Kidney (tissue), 14 donors: ENCODE results near the gene TTC7B. TPM values are rescaled to one million over a fixed set of nuclear protein-coding genes. Genes with fewer than 3 reads are reported as not detected.

Experiments
- DNase-seq, 5 donors: peaks; one replicate each; pipeline ENCODE4 v3.0.0-alpha.2; 2013 to 2020
- FAIRE-seq: peaks from 2 replicates; lab custom pipeline; 2012; peaks lifted over from hg19 to GRCh38; lab: Jason Lieb, UNC
- H3K27ac ChIP-seq, 2 donors: one replicate each; pipeline ENCODE4 v1.7.0; 2013; ENCODE audit warnings: low read depth in 2 of 2, low read length in 2 of 2, inconsistent platforms in 1 of 2
- H3K27me3 ChIP-seq: one replicate; pipeline ENCODE4 v1.7.1; 2013; ENCODE audit warnings: low read length, inconsistent platforms; ENCODE audit not compliant: control insufficient read depth, insufficient read depth
- H3K36me3 ChIP-seq, 3 donors: one replicate each; pipeline versions ENCODE4 v1.7.0 to v1.7.1; 2013; ENCODE audit warnings: low read length in 3 of 3, control low read depth in 1 of 3, inconsistent platforms in 1 of 3; ENCODE audit not compliant: insufficient read depth in 3 of 3, control insufficient read depth in 2 of 3
- H3K4me1 ChIP-seq, 3 donors: one replicate each; pipeline versions ENCODE4 v1.7.0 to v1.7.1; 2013; ENCODE audit warnings: low read length in 3 of 3, inconsistent platforms in 1 of 3, low read depth in 1 of 3; ENCODE audit not compliant: control insufficient read depth in 2 of 3, insufficient read depth in 2 of 3
- H3K4me3 ChIP-seq, 3 donors: one replicate each; pipeline versions ENCODE4 v1.7.0 to v1.8.1; 2013; ENCODE audit warnings: low read length in 3 of 3, control low read depth in 1 of 3, inconsistent platforms in 1 of 3
- H3K9ac ChIP-seq, 3 donors: one replicate each; pipeline versions ENCODE4 v1.7.0 to v1.7.1; 2013; ENCODE audit warnings: low read length in 3 of 3, control low read depth in 1 of 3, inconsistent platforms in 1 of 3
- H3K9me3 ChIP-seq, 3 donors: one replicate each; pipeline versions ENCODE4 v1.7.0 to v1.7.1; 2013; ENCODE audit warnings: low read length in 3 of 3, control low read depth in 1 of 3, inconsistent platforms in 1 of 3; ENCODE audit not compliant: control insufficient read depth in 2 of 3, insufficient read depth in 1 of 3
- intact Hi-C: fragments of 100-400 bp; cut with DNase I; formaldehyde crosslinking; loops from one replicate; pipeline ENCODE4 v1.11.1; 2022
- polyA plus RNA-seq: library from polyadenylated mRNA; stranded (reverse); fragments of 350-450 nt; fragmentation: Illumina TruSeq; extraction: RNeasy Lipid Tissue Mini Kit (QIAGEN cat#74804); gene quantifications from one replicate; pipeline ENCODE4 v1.2.3, GENCODE V29; 2014; ENCODE audit warnings: low read depth, low replicate concordance; ENCODE audit not compliant: insufficient read depth
- total RNA-seq: library from RNA; stranded (reverse); fragmentation: NEBNext Ultra II Directional; extraction: Animal tissue kit (Norgen Biotek cat#: 25700); gene quantifications from one replicate; pipeline ENCODE4 v1.2.1, GENCODE V29; 2021
- TF ChIP-seq, protein P1 (sequence below): IDR thresholded peaks from 3 replicates; pipeline ENCODE4 v1.5.1; 2012; ENCODE audit warnings: mild to moderate bottlenecking, moderate library complexity, borderline replicate concordance; ENCODE audit not compliant: insufficient read depth; ENCODE audit errors: extremely low read depth
- donor health status: control.
- donor health status: control.
- donor health status: control.
- donor health status: control.
- donor health status: control.
- donor health status: DM: yes; HTN: yes; CAD: no.
- donor health status: Normal renal cell carcinoma (clear cell type).

The TTC7B gene
- total and polyA plus RNA-seq, 2 donors from 2014 or later, result 23.4 to 48.3 TPM

DNA sequence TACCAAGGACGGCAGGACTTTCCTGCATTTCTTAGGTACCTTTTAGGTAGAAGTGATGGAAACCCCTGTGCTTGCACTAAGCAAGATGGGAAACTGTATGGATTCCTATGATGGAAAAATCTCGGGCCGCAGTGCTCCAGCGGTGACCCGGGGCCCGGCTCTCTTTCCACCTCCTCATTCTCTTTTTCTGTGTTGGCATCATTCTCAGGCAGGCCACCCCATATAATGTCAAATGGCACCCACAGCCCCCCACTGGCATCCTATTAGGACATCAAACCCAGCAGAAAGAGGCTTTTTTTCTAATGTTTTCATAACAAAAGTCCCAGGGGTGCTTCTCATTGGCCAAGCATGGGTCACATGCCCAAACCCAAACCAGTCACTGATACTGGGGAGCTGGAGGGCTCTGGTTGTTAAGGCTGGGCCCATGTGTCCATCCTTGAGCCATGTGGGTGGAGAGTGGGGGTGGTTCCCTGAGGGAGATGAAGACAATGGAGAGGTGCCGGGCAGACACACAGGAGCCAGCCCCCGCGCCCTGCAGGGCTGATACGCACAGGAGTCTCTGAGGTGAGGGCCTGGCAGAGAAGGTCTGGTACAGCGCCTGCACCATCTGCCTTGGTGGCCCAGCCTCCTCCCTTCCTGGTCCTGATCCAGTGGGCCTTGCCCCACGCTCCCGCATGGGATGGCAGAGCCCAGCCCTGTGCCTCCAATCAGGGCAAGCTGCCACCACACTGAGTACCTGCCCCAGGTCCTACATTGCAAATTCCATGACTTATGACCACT is 277.3 kb downstream of the TTC7B start:
- H3K4me3 ChIP-seq, result no peak overlapping the region
- TF ChIP-seq, protein P1, sequence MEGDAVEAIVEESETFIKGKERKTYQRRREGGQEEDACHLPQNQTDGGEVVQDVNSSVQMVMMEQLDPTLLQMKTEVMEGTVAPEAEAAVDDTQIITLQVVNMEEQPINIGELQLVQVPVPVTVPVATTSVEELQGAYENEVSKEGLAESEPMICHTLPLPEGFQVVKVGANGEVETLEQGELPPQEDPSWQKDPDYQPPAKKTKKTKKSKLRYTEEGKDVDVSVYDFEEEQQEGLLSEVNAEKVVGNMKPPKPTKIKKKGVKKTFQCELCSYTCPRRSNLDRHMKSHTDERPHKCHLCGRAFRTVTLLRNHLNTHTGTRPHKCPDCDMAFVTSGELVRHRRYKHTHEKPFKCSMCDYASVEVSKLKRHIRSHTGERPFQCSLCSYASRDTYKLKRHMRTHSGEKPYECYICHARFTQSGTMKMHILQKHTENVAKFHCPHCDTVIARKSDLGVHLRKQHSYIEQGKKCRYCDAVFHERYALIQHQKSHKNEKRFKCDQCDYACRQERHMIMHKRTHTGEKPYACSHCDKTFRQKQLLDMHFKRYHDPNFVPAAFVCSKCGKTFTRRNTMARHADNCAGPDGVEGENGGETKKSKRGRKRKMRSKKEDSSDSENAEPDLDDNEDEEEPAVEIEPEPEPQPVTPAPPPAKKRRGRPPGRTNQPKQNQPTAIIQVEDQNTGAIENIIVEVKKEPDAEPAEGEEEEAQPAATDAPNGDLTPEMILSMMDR, result no peak
- H3K9ac ChIP-seq, result no peak overlapping the region
- H3K36me3 ChIP-seq, result peaks cover 0 to 5% (median 2%) of the 10 kb centered on the region in 3 donors
- H3K27me3 ChIP-seq, result no peaks in the 10 kb centered on the region
- H3K27ac ChIP-seq, result no peak overlapping the region
- H3K9me3 ChIP-seq, result no peaks in the 10 kb centered on the region
- DNase-seq (peak in 1 of 5 donors; percentile 62), FAIRE-seq (no peak)
- intact Hi-C loops, result no loop called here
- H3K4me1 ChIP-seq, result peaks cover 0 to 7% (median 0%) of the 10 kb centered on the region in 3 donors

DNA sequence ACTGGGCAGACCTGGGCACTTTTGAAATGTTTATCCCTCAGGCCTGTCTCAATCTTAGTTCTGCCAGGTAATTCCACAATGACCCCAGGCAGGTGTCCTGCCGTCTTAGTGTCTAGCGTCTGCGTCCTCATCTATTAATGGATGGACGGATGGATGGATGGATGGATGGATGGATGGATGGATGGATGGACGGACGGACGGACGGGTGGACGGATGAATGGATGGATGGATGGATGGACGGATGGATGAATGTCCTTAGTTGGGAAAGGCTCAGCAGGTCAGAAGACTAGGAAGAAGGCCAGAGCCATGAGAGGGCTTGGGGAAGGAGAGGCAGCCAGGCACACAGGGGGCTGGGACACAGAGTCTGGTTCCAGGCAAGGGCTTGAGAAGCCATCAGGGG is 278.1 kb downstream of the TTC7B start:
- intact Hi-C loops, result no loop called here
- Histone ChIP-seq H3K36me3 (peaks cover 0 to 5% (median 2%) of the 10 kb centered on the region in 3 donors), H3K9ac (no peak overlapping the region), H3K27ac (no peak overlapping the region), H3K4me1 (peaks cover 0 to 11% (median 0%) of the 10 kb centered on the region in 3 donors), H3K27me3 (no peaks in the 10 kb centered on the region), H3K9me3 (no peaks in the 10 kb centered on the region), H3K4me3 (no peak overlapping the region)
- FAIRE-seq, result no peak
- no peak for DNase-seq
- TF ChIP-seq, protein P1, result no peak

GRCh38 chr14:90536511-90537191 is 279.6 kb downstream of the TTC7B start:
- intact Hi-C loops, result no loop called here
- H3K4me3 ChIP-seq, result no peak overlapping the region
- H3K9me3 ChIP-seq, result no peaks in the 10 kb centered on the region
- no peaks in the 10 kb centered on the region for H3K27me3 ChIP-seq
- no peak for FAIRE-seq
- peaks cover 0 to 5% (median 2%) of the 10 kb centered on the region in 3 donors for H3K36me3 ChIP-seq
- TF ChIP-seq, protein P1, result no peak
- peaks cover 0 to 11% (median 5%) of the 10 kb centered on the region in 3 donors for H3K4me1 ChIP-seq
- no peak overlapping the region for H3K27ac ChIP-seq
- H3K9ac ChIP-seq, result no peak overlapping the region
- DNase-seq, result peak in 3 of 5 donors; percentile 45 to 80 (median 47)
